Ishikawa (cell line): ENCODE measurements around the gene ARID5B.

Source experiments
- CEBPB ChIP-seq: IDR thresholded peaks from 2 replicates; pipeline ENCODE4 v1.6.1; 2012
- CREB1 ChIP-seq: IDR thresholded peaks from 2 replicates; pipeline ENCODE4 v1.6.1; 2012; ENCODE audit warnings: low read depth
- EGR1 ChIP-seq: IDR thresholded peaks from 2 replicates; pipeline ENCODE4 v1.6.1; 2012
- EP300 ChIP-seq: IDR thresholded peaks from 2 replicates; pipeline ENCODE4 v1.6.1; 2012; ENCODE audit warnings: borderline replicate concordance
- FOXM1 ChIP-seq: IDR thresholded peaks from 2 replicates; pipeline ENCODE4 v1.6.1; 2012; ENCODE audit warnings: low read depth, borderline replicate concordance
- NFIC ChIP-seq: IDR thresholded peaks from 2 replicates; pipeline ENCODE4 v1.6.1; 2012
- RAD21 ChIP-seq: IDR thresholded peaks from 2 replicates; pipeline ENCODE4 v1.6.1; 2012; ENCODE audit warnings: low read depth
- TAF1 ChIP-seq: IDR thresholded peaks from 2 replicates; pipeline ENCODE4 v1.6.1; 2012; ENCODE audit warnings: low read depth, mild to moderate bottlenecking
- TCF12 ChIP-seq: IDR thresholded peaks from 2 replicates; pipeline ENCODE4 v1.6.1; 2012; ENCODE audit warnings: low read depth
- TEAD4 ChIP-seq: IDR thresholded peaks from 2 replicates; pipeline ENCODE4 v1.6.1; 2012
- YY1 ChIP-seq: IDR thresholded peaks from 2 replicates; pipeline ENCODE4 v1.6.1; 2012; ENCODE audit warnings: low read depth
- ZBTB7A ChIP-seq: IDR thresholded peaks from 2 replicates; pipeline ENCODE4 v1.6.1; 2012; ENCODE audit warnings: low read depth
- TF ChIP-seq, protein P1 (sequence below): IDR thresholded peaks from 2 replicates; pipeline ENCODE4 v1.6.1; 2012
- TF ChIP-seq, protein P2 (sequence below): IDR thresholded peaks from 2 replicates; pipeline ENCODE4 v1.6.1; 2012
- TF ChIP-seq, protein P3 (sequence below): IDR thresholded peaks from 2 replicates; pipeline ENCODE4 v1.6.1; 2012; ENCODE audit warnings: low read depth, mild to moderate bottlenecking

Gene ARID5B

DNA sequence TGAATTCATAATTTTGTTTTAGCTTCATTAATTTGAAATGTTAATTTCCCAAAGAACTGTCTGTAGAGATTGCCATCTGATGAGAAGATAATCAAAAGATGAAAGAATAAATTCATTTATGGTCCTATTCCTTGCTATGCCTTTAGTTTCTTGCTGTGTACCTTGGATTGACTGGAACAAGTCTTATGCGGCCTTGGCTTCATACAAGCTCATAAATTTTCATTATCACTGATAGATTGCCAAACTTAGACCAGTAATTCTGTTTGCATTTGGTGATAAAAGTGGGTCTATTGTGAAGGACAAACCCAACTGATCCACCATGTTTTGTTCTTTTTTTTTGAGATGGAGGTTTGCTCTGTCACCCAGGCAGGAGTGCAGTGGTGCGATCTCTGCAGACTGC lies 48.2 kb downstream of the ARID5B start:
- TF ChIP-seq TEAD4 (no peak), TCF12 (no peak)

DNA sequence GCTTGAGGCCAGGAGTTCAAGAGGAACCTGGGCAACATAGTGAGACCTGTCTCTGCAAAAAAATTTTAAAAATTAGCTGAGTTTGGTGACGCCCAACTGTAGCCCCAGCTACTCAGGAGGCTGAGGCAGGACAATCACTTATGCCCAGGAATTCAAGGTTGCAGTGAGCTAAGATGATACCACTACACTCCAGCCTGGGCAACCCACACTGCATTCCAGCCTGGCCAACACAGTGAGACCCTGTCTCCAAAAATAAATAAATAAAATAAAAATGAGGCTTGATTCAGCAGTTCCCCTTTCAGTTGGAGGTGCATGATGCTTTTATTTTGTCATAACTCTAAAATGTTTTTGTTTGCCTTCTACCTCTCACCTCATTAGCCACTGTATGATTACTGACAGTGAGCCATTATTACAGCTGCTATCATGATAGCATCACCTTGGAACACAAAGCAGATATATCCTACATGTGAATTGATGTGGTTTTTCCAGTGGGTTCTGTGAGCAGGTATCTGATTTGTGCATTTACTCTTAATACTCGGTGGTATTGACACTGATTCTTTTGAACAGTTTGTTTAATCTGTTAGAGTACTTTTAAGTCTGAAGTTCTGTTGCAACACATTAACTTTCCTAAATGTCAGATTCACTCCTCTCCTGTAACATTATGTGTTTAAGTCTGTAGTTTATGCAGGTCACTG lies 49.1 kb downstream of the ARID5B start:
- TF ChIP-seq FOXM1 (no peak), RAD21 (no peak), CEBPB (no peak), CREB1 (no peak), NFIC (no peak), ZBTB7A (no peak), TCF12 (no peak), EGR1 (no peak), EP300 (no peak), TEAD4 (no peak), YY1 (no peak), TAF1 (no peak)
- TF ChIP-seq, protein P1, sequence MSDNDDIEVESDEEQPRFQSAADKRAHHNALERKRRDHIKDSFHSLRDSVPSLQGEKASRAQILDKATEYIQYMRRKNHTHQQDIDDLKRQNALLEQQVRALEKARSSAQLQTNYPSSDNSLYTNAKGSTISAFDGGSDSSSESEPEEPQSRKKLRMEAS, result no peak
- TF ChIP-seq, protein P2, sequence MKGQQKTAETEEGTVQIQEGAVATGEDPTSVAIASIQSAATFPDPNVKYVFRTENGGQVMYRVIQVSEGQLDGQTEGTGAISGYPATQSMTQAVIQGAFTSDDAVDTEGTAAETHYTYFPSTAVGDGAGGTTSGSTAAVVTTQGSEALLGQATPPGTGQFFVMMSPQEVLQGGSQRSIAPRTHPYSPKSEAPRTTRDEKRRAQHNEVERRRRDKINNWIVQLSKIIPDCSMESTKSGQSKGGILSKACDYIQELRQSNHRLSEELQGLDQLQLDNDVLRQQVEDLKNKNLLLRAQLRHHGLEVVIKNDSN, result no peak
- TF ChIP-seq, protein P3, sequence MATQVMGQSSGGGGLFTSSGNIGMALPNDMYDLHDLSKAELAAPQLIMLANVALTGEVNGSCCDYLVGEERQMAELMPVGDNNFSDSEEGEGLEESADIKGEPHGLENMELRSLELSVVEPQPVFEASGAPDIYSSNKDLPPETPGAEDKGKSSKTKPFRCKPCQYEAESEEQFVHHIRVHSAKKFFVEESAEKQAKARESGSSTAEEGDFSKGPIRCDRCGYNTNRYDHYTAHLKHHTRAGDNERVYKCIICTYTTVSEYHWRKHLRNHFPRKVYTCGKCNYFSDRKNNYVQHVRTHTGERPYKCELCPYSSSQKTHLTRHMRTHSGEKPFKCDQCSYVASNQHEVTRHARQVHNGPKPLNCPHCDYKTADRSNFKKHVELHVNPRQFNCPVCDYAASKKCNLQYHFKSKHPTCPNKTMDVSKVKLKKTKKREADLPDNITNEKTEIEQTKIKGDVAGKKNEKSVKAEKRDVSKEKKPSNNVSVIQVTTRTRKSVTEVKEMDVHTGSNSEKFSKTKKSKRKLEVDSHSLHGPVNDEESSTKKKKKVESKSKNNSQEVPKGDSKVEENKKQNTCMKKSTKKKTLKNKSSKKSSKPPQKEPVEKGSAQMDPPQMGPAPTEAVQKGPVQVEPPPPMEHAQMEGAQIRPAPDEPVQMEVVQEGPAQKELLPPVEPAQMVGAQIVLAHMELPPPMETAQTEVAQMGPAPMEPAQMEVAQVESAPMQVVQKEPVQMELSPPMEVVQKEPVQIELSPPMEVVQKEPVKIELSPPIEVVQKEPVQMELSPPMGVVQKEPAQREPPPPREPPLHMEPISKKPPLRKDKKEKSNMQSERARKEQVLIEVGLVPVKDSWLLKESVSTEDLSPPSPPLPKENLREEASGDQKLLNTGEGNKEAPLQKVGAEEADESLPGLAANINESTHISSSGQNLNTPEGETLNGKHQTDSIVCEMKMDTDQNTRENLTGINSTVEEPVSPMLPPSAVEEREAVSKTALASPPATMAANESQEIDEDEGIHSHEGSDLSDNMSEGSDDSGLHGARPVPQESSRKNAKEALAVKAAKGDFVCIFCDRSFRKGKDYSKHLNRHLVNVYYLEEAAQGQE, result no peak

DNA sequence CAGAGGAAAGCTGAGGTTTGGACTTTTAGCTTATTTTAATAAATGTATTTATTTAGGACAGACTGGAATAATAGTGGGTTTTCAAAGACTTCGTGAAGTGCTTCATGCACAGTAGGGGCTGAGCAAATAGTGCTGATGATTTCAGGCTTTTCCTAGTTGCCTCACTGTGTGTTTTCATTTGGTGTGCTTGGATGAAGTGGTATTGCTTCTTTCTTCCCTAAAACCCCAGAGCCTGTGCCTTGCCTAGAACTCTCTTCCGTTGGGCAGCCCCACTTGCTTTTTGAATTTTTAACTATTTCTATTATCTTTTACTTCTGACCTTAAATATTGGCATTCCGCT lies 49.6 kb downstream of the ARID5B start:
- no peak for TF ChIP-seq TEAD4
- TF ChIP-seq RAD21, result no peak
- TF ChIP-seq, protein P3, result no peak
- TF ChIP-seq, protein P1, result no peak
- no peak for TF ChIP-seq EGR1
- no peak for TF ChIP-seq ZBTB7A
- no peak for TF ChIP-seq YY1
- no peak for TF ChIP-seq TAF1
- no peak for TF ChIP-seq EP300
- no peak for TF ChIP-seq NFIC

DNA sequence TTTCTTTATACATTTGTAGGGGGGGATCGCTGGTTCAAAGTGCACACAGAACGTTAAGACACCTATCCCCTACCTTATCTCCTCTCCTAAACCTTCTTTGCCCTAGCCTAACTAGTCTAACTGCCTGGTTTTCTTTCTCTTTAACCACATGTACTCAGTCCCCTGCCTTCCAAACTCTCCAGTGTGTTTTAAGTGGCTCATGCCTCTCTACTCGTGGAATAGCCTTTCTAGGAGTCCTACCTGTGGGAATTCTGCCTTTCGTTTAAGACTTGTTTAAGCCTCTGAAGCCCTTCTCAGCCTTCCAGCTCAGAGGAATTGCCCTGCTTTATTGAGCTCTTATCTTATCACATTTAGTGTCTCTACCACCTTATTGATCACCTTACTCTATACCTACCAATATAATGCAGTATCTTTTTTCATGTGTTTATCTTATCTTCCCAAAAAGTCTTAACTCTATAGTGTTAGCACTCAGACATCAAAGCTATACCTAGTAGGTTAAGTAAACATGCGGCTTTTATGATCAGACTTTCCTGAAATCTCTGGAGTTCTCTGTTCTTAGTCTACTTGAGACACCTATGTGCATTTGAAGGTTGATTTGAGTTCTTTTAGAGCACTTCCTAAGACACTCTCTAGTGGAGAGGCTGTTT lies 50.7 kb downstream of the ARID5B start:
- TF ChIP-seq TEAD4, result no peak
- TF ChIP-seq EGR1, result no peak
- no peak for TF ChIP-seq NFIC

DNA sequence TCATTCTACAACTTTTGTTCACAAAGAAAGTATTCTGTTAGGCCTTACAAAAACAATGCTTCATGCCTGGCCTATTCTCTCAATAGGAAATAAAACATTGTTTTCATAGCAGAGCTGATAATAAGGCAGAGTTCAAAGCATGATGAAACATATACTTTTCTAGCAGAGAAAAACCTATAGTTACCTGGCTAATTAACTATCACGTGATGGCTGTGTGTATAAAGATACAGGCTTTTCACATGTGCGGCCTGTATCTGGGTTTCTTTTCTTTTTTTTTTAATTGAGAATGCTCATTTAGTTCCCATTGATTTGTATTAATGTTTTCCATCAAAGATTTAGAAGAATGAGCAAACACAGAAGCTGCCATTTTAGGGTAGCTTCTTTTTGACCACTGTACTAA lies 51.7 kb downstream of the ARID5B start:
- TF ChIP-seq, protein P3, result no peak

DNA sequence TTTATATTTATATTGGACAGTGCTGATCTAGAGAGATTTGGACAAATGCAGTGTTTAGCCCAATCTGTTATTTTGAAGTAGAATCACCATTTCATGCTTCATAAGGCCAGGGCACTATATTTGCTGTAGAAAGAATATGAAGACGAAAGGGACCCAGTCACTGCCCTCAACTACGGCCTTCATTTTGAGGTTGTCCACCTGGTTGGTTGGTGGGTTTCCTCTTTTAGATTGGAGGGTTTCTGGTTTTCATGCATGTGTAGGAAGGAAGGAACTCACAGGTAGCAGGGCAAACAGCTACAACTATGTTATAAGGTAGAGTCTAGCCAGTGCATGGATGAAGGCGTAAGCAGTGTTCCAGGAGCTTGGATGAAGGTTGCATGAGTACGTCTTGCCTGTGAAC lies 56.3 kb downstream of the ARID5B start:
- TF ChIP-seq, protein P1, result no peak
- TF ChIP-seq EGR1 (no peak), RAD21 (no peak)
